Measurements from ENCODE around the gene ATP5IF1. TPM values are rescaled to one million over a fixed set of nuclear protein-coding genes. Genes with fewer than 3 reads are reported as not detected.

Gene ATP5IF1
- total and polyA plus RNA-seq, 4 donors: 90.2 to 758 (median 142) TPM

GRCh38 chr1:28272215-28272852 is 36.4 kb downstream of the ATP5IF1 start:
- Histone ChIP-seq H3K4me1 (ENCODE audit: control insufficient read depth in 5 of 5, insufficient read depth in 5 of 5, low read length in 5 of 5) (peaks cover 0 to under 1% (median 0%) of the 10 kb centered on the region in 5 donors), H3K27me3 (ENCODE audit: control insufficient read depth in 3 of 3, insufficient read depth in 3 of 3, low read length in 2 of 3) (no peaks in the 10 kb centered on the region), H3K36me3 (ENCODE audit: control insufficient read depth in 4 of 4, insufficient read depth in 4 of 4, low read length in 4 of 4) (peaks cover 0 to 31% (median 15%) of the 10 kb centered on the region in 4 donors), H3K9ac (ENCODE audit: insufficient read depth in 1 of 2, low read length in 2 of 2) (no peak overlapping the region), H3K27ac (ENCODE audit: low read depth in 1 of 2, low read length in 1 of 2) (no peak overlapping the region), H3K9me3 (ENCODE audit: control insufficient read depth in 4 of 4, insufficient read depth in 3 of 4, low read length in 3 of 4) (no peaks in the 10 kb centered on the region), H3K4me3 (no peak overlapping the region)
- no peak for DNase-seq
- no peak for TF ChIP-seq CTCF (IDR thresholded peaks at IDR 0.05; ENCODE audit: control extremely low read depth, extremely low read depth)
- 95% methylated on average over 20 of the region's 20 CpGs for WGBS, 2 donors
- ATAC-seq (ENCODE audit: insufficient read depth, low FRiP score): no peak

- H3K9ac ChIP-seq (ENCODE audit: insufficient read depth in 1 of 2, low read length in 2 of 2): no peak overlapping the region
- WGBS, 2 donors: 91 to 95% methylated on average over 17 of the region's 17 CpGs
- ATAC-seq (ENCODE audit: insufficient read depth, low FRiP score) (no peak), DNase-seq (no peak)
- peaks cover 3 to 34% (median 17%) of the 10 kb centered on the region in 4 donors for H3K36me3 ChIP-seq (ENCODE audit: control insufficient read depth in 4 of 4, insufficient read depth in 4 of 4, low read length in 4 of 4)
- no peak for TF ChIP-seq CTCF (IDR thresholded peaks at IDR 0.05; ENCODE audit: control extremely low read depth, extremely low read depth)
- no peaks in the 10 kb centered on the region for H3K4me1 ChIP-seq (ENCODE audit: control insufficient read depth in 5 of 5, insufficient read depth in 5 of 5, low read length in 5 of 5)
- H3K27ac ChIP-seq (ENCODE audit: low read depth in 1 of 2, low read length in 1 of 2): no peak overlapping the region
- no peak overlapping the region for H3K4me3 ChIP-seq
- no peaks in the 10 kb centered on the region for H3K27me3 ChIP-seq (ENCODE audit: control insufficient read depth in 3 of 3, insufficient read depth in 3 of 3, low read length in 2 of 3)
- no peaks in the 10 kb centered on the region for H3K9me3 ChIP-seq (ENCODE audit: control insufficient read depth in 4 of 4, insufficient read depth in 3 of 4, low read length in 3 of 4)
Observed at GRCh38 chr1:28273216-28273860, 37.4 kb downstream of the ATP5IF1 start.

- Histone ChIP-seq H3K4me1 (ENCODE audit: control insufficient read depth in 5 of 5, insufficient read depth in 5 of 5, low read length in 5 of 5) (peaks cover 0 to 7% (median 0%) of the 10 kb centered on the region in 5 donors), H3K9ac (ENCODE audit: insufficient read depth in 1 of 2, low read length in 2 of 2) (no peak overlapping the region), H3K27ac (ENCODE audit: low read depth in 1 of 2, low read length in 1 of 2) (no peak overlapping the region), H3K36me3 (ENCODE audit: control insufficient read depth in 4 of 4, insufficient read depth in 4 of 4, low read length in 4 of 4) (peaks cover 18 to 37% (median 24%) of the 10 kb centered on the region in 4 donors), H3K27me3 (ENCODE audit: control insufficient read depth in 3 of 3, insufficient read depth in 3 of 3, low read length in 2 of 3) (no peaks in the 10 kb centered on the region), H3K4me3 (no peak overlapping the region), H3K9me3 (ENCODE audit: control insufficient read depth in 4 of 4, insufficient read depth in 3 of 4, low read length in 3 of 4) (no peaks in the 10 kb centered on the region)
- no peak for ATAC-seq (ENCODE audit: insufficient read depth, low FRiP score)
- DNase-seq: no peak
- 96 to 99% methylated on average over 5 of the region's 5 CpGs for WGBS, 2 donors
- TF ChIP-seq CTCF (IDR thresholded peaks at IDR 0.05; ENCODE audit: control extremely low read depth, extremely low read depth): no peak
Observed at GRCh38 chr1:28278763-28279162, 42.8 kb downstream of the ATP5IF1 start.
